GM21576 (cell line): Measurements from ENCODE around the gene PLPPR1.
"Not testable (repeated sequence)": the region's sequence is repeated elsewhere in the genome, so short reads cannot be mapped to it uniquely, and the experiment has no call there.

Experiments
- ATAC-seq: cut with Tn5 transposase; IDR thresholded peaks from one replicate; pipeline ENCODE4 v1.9.1; 2021; ENCODE audit warnings: mild to moderate bottlenecking, moderate library complexity; ENCODE audit not compliant: unreplicated experiment

Gene PLPPR1

GRCh38 chr9:101274971-101275768 lies 246.6 kb downstream of the PLPPR1 start:
- ATAC-seq: no peak

GRCh38 chr9:101275769-101276250 lies 247.3 kb downstream of the PLPPR1 start:
- no peak for ATAC-seq

GRCh38 chr9:101291043-101291442 lies 262.5 kb downstream of the PLPPR1 start:
- ATAC-seq: not testable (repeated sequence)

- ATAC-seq: no peak
These were observed 271.4 kb downstream of the PLPPR1 start for GRCh38 chr9:101299901-101300300.

- ATAC-seq: no peak
These were observed 278.5 kb downstream of the PLPPR1 start for GRCh38 chr9:101307051-101307450.

GRCh38 chr9:101307524-101308213 lies 279.1 kb downstream of the PLPPR1 start:
- no peak for ATAC-seq

GRCh38 chr9:101309139-101309538 lies 280.6 kb downstream of the PLPPR1 start:
- no peak for ATAC-seq

GRCh38 chr9:101311191-101311590 lies 282.7 kb downstream of the PLPPR1 start:
- ATAC-seq: no peak

- peak; percentile 96 for ATAC-seq
These were observed 283.4 kb downstream of the PLPPR1 start for GRCh38 chr9:101311758-101312420.

- no peak for ATAC-seq
These were observed 284.1 kb downstream of the PLPPR1 start for GRCh38 chr9:101312661-101313060.

GRCh38 chr9:101315112-101315450 lies 286.6 kb downstream of the PLPPR1 start:
- ATAC-seq: no peak

GRCh38 chr9:101317735-101318134 lies 289.2 kb downstream of the PLPPR1 start:
- ATAC-seq: no peak

- ATAC-seq: no peak
These were observed 294.6 kb downstream of the PLPPR1 start for GRCh38 chr9:101323129-101323528.

- ATAC-seq: no peak
These were observed 295.8 kb downstream of the PLPPR1 start for GRCh38 chr9:101324245-101324804.

GRCh38 chr9:101325053-101325452 lies 296.5 kb downstream of the PLPPR1 start:
- no peak for ATAC-seq

- ATAC-seq: no peak
These were observed 297.5 kb downstream of the PLPPR1 start for GRCh38 chr9:101326035-101326434.

GRCh38 chr9:101326501-101326900 lies 298.0 kb downstream of the PLPPR1 start:
- no peak for ATAC-seq

- ATAC-seq: not testable (repeated sequence)
These were observed 298.9 kb downstream of the PLPPR1 start for GRCh38 chr9:101327422-101327909.

GRCh38 chr9:101332362-101332761 lies 303.8 kb downstream of the PLPPR1 start:
- ATAC-seq: no peak

- ATAC-seq: no peak
These were observed 305.0 kb downstream of the PLPPR1 start for GRCh38 chr9:101333490-101333889.
